Lung (tissue), 12 donors: Measurements from ENCODE around the gene MARCHF9. TPM values are rescaled to one million over a fixed set of nuclear protein-coding genes. Genes with fewer than 3 reads are reported as not detected.

Source experiments
- ATAC-seq: fragments of 200-7000 bp; cut with Tn5 transposase; one replicate; pipeline ENCODE4 v1.9.1; 2020; ENCODE audit warnings: moderate number of reproducible peaks; ENCODE audit not compliant: insufficient read depth, low FRiP score
- DNase-seq, 3 donors: peaks; one replicate each; pipeline ENCODE4 v3.0.0-alpha.2; 2013 to 2017
- H3K27ac ChIP-seq, 2 donors: one replicate each; pipeline ENCODE4 v1.5.1; 2013; ENCODE audit warnings: mild to moderate bottlenecking in 2 of 2, moderate library complexity in 2 of 2, control low read depth in 1 of 2, inconsistent platforms in 1 of 2, low read depth in 1 of 2, low read length in 1 of 2
- H3K27me3 ChIP-seq, 3 donors: one replicate each; pipeline ENCODE4 v1.5.1; 2013; ENCODE audit warnings: low read length in 2 of 3; ENCODE audit not compliant: control insufficient read depth in 3 of 3, insufficient read depth in 3 of 3
- H3K36me3 ChIP-seq, 4 donors: one replicate each; pipeline ENCODE4 v1.5.1; 2013; ENCODE audit warnings: low read length in 4 of 4, mild to moderate bottlenecking in 1 of 4, moderate library complexity in 1 of 4; ENCODE audit not compliant: control insufficient read depth in 4 of 4, insufficient read depth in 4 of 4
- H3K4me1 ChIP-seq, 5 donors: one replicate each; pipeline ENCODE4 v1.5.1; 2013; ENCODE audit warnings: low read length in 5 of 5, mild to moderate bottlenecking in 2 of 5, moderate library complexity in 1 of 5; ENCODE audit not compliant: control insufficient read depth in 5 of 5, insufficient read depth in 5 of 5
- H3K4me3 ChIP-seq: one replicate; pipeline ENCODE4 v1.5.1; 2013; ENCODE audit warnings: mild to moderate bottlenecking, control low read depth, moderate library complexity
- H3K9ac ChIP-seq, 2 donors: one replicate each; pipeline ENCODE4 v1.5.1; 2013; ENCODE audit warnings: low read length in 2 of 2, control low read depth in 1 of 2; ENCODE audit not compliant: insufficient read depth in 1 of 2
- H3K9me3 ChIP-seq, 4 donors: one replicate each; pipeline ENCODE4 v1.5.1; 2013; ENCODE audit warnings: low read length in 3 of 4, mild to moderate bottlenecking in 1 of 4, moderate library complexity in 1 of 4; ENCODE audit not compliant: control insufficient read depth in 4 of 4, insufficient read depth in 3 of 4
- WGBS, 2 donors: extraction: QIAGEN DNeasy Blood & Tissue Kit; methylation state at CpG; one replicate each; pipeline ENCODE4 v1.1.7; 2013; 5-methylcytosine and 5-hydroxymethylcytosine counted together
- polyA plus RNA-seq, 2 donors: library from polyadenylated mRNA; stranded (reverse); fragments of 200-250 nt; gene quantifications; one replicate each; pipeline ENCODE4 v1.2.1, GENCODE V29; 2013
- total RNA-seq, 2 donors: library from RNA; depleted of rRNA in 1 of 2; stranded (reverse); fragments of >200 nt in 1 of 2; gene quantifications; one replicate each; pipeline ENCODE4 v1.2.1, GENCODE V29; 2014 to 2021
- TF ChIP-seq, protein P1 (sequence below): IDR thresholded peaks from 2 replicates; pipeline ENCODE4 v1.5.1; 2012; ENCODE audit warnings: mild to moderate bottlenecking; ENCODE audit errors: control extremely low read depth, extremely low read depth
- donor health status: control.
- donor health status: control.
- donor health status: Bipolar disorder and iron deficiency.
- donor health status: healthy.
- donor health status: DM: yes; HTN: yes; CAD: no.

MARCHF9 gene
- total and polyA plus RNA-seq, 4 donors, result 12.1 to 31.1 (median 18.5) TPM

DNA sequence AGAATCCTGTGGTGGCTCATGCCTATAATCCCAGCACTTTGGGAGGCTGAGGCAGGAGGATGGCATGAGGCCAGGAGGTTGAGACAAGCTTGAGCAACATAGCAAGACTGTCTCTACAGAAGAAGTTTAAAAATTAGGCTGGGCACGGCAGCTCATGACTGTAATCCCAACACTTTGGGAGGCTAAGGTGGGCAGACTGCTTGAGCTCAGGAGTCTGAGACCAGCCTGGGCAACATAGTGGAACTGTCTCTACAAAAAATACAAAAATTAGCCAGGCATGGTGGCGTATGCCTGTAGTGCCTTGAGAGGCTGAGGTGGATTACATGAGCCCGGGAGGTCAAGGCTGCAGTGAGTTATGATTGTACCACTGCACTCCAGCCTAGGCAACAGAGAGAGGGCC lies 13.0 kb downstream of the MARCHF9 start:
- ATAC-seq (no peak), DNase-seq (no peak)
- TF ChIP-seq, protein P1, sequence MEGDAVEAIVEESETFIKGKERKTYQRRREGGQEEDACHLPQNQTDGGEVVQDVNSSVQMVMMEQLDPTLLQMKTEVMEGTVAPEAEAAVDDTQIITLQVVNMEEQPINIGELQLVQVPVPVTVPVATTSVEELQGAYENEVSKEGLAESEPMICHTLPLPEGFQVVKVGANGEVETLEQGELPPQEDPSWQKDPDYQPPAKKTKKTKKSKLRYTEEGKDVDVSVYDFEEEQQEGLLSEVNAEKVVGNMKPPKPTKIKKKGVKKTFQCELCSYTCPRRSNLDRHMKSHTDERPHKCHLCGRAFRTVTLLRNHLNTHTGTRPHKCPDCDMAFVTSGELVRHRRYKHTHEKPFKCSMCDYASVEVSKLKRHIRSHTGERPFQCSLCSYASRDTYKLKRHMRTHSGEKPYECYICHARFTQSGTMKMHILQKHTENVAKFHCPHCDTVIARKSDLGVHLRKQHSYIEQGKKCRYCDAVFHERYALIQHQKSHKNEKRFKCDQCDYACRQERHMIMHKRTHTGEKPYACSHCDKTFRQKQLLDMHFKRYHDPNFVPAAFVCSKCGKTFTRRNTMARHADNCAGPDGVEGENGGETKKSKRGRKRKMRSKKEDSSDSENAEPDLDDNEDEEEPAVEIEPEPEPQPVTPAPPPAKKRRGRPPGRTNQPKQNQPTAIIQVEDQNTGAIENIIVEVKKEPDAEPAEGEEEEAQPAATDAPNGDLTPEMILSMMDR, result no peak
- Histone ChIP-seq H3K4me1 (peaks cover 6 to 35% (median 15%) of the 10 kb centered on the region in 5 donors), H3K36me3 (peaks cover 3 to 13% (median 8%) of the 10 kb centered on the region in 4 donors), H3K9ac (no peak overlapping the region), H3K9me3 (no peaks in the 10 kb centered on the region), H3K4me3 (no peak overlapping the region), H3K27ac (no peak overlapping the region), H3K27me3 (peaks cover 0 to 46% (median 44%) of the 10 kb centered on the region in 3 donors)
- 90 to 92% methylated on average over 3 of the region's 3 CpGs for WGBS, 2 donors

DNA sequence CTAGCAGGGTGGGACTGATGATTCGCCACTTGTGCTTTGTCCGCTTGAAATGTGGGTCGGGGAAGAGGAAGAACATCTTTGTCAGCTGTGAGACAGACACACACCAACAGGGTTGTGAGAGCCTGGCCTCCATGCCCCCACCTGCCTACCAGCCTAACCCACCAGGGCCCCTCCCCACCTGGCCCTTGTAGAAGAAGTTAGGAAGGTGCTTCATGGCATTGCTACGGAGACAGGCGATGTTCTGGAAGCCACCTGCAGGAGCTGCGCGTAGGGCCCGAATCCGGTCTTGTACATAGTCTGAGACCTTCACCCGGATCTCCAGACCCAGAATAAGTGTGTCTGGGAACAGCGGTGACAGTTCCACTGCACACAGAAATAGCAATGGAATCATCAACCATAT lies 14.7 kb downstream of the MARCHF9 start:
- Histone ChIP-seq H3K4me3 (no peak overlapping the region), H3K27ac (no peak overlapping the region), H3K9ac (no peak overlapping the region), H3K36me3 (peaks cover 3 to 13% (median 10%) of the 10 kb centered on the region in 4 donors), H3K4me1 (peaks cover 6 to 39% (median 15%) of the 10 kb centered on the region in 5 donors), H3K27me3 (peaks cover 0 to 29% (median 26%) of the 10 kb centered on the region in 3 donors), H3K9me3 (no peaks in the 10 kb centered on the region)
- WGBS, 2 donors, result 97 to 99% methylated on average over 11 of the region's 11 CpGs
- ATAC-seq (no peak), DNase-seq (no peak)
- TF ChIP-seq, protein P1, result no peak

DNA sequence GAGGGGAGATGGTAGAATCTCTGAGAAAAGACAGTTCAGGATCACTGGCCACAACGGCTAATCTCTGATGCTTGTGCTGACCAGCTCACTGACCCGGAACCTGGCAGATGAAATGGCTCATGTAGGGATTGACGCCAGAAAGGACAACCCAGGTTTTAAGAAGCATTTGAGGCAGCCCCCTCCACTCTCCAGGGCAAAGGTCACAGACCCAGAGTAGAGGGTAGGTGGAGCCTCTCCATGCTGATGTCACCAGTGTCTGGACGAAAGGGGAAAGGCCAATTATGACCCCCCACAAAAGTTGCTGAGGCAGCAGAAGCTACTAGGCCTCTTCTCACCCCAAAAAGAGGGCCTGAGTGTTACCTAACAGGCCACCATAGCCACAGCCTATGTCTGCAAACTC lies 15.8 kb downstream of the MARCHF9 start:
- ATAC-seq (no peak), DNase-seq (no peak)
- no peak overlapping the region for H3K4me3 ChIP-seq
- H3K36me3 ChIP-seq, result peaks cover 3 to 13% (median 11%) of the 10 kb centered on the region in 4 donors
- peaks cover 0 to 17% (median 16%) of the 10 kb centered on the region in 3 donors for H3K27me3 ChIP-seq
- H3K9ac ChIP-seq, result no peak overlapping the region
- no peak overlapping the region for H3K27ac ChIP-seq
- H3K9me3 ChIP-seq, result no peaks in the 10 kb centered on the region
- peaks cover 6 to 30% (median 10%) of the 10 kb centered on the region in 5 donors for H3K4me1 ChIP-seq
- TF ChIP-seq, protein P1, result no peak
- 85 to 88% methylated on average over 4 of the region's 4 CpGs for WGBS, 2 donors
